ENCODE results near the gene LRRK1.

DNA sequence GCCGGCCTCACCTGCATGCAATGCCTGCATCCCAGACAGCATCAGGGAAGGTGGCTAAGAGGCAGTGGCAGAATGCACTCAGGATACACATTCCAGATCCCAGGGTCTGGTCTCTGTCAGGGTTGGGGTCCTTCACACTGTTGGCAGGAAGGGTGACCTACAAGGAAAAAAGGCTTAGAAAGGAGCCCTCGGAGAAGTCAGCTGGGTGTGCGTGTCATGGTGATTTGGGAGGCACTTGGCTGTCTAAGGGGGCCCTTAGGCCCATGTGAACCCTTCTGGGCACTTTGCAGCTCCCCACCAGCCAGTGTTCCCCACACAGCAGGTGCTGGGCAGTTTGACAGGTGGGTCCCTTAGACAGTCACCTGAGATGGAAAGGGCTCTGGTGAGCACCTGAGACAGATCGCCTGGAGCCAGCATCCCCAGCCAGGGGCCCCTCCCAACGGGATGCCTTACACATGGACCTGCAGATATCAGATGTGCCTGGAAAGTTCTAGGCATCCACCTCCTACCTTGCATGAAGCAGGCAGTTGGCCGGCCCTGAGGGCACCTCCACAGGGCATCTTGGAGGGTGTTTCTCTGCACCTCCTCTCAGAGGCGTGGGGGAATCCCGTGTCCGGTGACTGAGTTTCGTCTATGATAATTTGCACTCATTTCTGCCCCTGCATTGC is 131.6 kb downstream of the LRRK1 start:
- no peak for TF ChIP-seq CTCF (IDR thresholded peaks at IDR 0.05; ENCODE audit: low read depth, low read length, poor library complexity, severe bottlenecking)
- no peak for TF ChIP-seq EZH2phosphoT487 (IDR thresholded peaks at IDR 0.05; ENCODE audit: borderline replicate concordance, low read length)

All from DOHH2 (cell line).